Islet precursor cell (in vitro differentiated cells): ENCODE results near the gene ANKH.

Source experiments
- DNase-seq: peaks from one replicate; pipeline ENCODE4 v3.0.0-alpha.2; 2018

ANKH gene

DNA sequence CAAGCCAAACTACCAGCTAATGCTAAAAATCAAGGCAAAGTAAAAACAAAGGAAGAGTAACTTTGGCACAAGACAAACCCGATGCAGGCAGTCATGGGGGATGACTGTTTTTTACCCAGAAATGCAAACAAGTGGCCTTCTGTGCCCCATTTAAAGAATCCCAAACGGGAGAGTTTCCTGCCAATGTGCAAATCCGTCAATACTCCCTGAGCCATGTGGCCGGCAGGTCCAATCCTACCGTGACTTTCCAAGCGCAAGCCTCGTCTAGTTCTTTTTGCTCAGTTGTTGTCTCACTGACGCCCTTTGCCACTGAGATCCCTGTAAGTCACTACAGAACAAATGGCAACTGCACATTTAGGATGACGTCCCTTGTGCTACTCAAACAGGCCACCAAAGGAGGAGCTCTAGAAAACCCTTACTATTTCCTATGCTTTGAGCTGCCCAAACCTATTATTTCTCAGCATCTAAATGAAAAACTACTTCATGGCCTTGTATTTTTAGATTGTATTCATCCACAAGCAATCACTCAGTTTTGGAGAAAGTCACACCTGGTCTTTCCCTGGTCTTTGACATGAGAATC lies 163.7 kb downstream of the ANKH start:
- DNase-seq = no peak

GRCh38 chr5:14706615-14707021 lies 165.0 kb downstream of the ANKH start:
- no peak for DNase-seq

GRCh38 chr5:14705556-14705955 lies 166.0 kb downstream of the ANKH start:
- DNase-seq = no peak

GRCh38 chr5:14702238-14702839 lies 169.2 kb downstream of the ANKH start:
- DNase-seq = no peak

GRCh38 chr5:14701556-14701955 lies 170.0 kb downstream of the ANKH start:
- DNase-seq = no peak

DNA sequence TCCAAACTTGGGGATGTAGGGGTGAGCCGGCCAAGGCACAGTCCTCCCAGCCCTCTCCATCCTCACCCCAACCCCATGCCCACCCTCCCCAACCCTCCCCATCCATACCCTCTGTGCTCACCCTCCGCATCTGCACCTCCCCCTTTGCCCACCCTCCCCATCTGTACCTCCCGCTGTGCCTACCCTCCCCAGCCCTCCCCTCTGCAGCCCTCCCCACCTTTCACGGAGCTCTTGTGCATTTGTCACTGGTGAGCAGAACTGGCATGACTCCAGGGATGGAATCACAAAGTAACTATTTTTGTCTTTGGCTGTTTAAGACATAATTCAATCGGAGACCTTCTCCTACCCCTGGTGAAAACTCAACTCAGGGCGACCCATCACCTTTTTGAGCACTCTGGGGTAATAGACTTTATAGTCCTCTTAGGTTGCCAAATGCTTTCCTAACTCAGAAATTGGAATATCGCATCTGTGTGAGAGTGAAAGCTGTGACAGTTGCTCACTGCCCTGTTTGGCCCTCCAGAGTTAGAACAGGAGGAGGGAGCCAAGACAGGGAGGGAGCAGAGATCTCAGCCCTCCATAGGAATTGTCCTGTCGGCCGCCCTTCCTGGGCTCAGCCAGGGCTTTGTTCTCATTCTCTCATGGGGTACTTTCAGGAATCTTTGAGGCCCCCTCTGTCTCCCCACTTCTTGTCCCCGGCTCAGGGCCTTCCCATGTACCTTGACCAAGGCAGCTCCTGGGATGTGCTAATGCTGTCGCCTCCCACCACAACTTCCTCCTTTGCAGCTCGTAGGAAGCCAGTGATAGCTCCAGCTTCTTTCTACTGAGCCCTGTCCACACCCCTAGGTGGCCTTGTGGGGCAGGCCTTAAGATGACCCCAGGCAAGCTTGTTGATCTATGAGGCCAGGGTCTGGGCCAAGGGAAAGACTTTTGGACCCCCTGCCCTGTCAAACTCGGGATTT lies 170.8 kb downstream of the ANKH start:
- no peak for DNase-seq

DNA sequence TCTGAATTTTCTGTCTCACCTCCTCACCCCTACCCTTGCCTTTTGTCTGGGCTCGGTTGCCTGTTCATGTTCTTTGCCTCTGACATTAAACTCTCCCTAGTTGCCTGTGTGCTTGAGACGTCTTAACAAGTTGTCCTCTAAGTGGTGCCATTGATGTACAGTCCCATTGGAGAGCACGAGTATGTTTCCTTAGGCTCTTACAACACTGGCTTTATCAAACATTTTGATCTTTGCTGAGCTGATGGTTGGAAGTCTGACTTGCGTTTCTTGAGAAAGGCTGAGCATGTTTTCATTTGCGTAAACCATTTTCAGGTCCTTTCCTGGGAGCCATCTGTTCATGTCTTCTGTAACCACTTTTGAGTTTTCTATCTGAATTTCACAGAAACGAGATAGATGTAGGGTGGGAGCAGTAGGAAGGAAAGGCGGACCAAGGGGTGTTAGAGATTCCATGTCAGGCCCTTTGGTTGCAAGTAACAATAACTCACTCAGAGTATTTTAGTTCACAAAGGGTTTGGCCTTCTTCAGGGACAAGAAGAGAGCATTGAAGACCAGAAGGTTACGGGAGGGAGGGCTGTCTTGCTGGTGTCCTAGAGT lies 171.7 kb downstream of the ANKH start:
- DNase-seq = no peak

- no peak for DNase-seq
Observed at GRCh38 chr5:14699159-14699558, 172.4 kb downstream of the ANKH start.

GRCh38 chr5:14698495-14698894 lies 173.1 kb downstream of the ANKH start:
- no peak for DNase-seq

DNA sequence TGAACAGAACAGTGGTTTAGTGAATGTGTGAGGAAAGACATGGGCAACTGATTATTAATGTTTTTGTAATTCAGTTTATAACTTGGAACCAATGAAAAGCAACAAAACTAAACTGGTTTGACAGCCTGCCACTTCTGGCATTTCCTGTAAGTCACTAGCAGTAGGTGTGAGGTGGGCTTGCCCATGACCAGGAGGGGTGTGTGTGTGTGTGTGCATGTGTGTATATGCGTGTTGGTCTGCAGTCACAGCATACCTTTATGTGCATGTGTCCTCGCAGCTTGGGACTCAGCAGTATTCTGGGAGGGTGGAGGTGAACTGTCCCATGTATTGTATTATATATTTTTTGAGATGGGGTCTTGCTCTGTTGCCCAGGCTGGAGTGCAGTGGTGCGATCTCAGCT lies 174.7 kb downstream of the ANKH start:
- no peak for DNase-seq

DNA sequence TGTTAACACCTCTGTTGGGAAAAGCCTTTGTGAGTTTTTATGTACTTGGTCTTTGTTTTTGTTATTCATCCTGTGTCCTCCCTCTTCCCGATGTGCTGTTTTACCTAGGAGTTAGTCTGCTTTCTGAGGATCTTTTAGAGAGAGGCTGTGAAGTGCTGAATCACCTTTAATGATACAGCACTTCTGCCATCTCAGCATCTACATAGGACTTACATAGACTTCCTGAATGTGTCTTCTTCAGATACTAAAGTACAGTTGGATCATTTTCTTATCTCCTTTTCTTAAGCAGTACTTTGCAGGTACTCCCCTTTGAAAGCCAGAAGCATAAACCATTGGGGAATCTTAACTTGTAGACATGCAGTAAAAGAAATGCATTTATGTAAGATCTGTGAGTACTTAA lies 175.5 kb downstream of the ANKH start:
- no peak for DNase-seq

DNA sequence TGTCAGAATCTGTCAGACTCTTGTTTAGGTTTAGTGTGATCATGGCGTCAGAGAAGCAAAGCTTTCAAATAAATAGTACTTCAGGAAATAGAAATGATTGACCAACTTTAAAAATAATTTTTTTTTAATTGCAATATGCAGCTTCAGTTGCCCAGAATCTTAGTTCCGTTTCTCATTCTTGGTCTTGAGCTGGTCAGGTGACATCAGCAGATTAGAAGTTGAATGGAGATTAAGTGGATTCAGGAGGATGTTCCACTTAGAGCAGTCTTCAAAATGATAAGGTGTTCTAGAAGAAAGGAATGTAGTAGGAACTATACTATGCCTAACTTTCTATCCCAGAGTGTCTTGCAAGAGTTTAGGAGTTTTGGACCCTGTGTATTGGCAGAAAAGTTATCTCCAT lies 176.4 kb downstream of the ANKH start:
- no peak for DNase-seq

DNA sequence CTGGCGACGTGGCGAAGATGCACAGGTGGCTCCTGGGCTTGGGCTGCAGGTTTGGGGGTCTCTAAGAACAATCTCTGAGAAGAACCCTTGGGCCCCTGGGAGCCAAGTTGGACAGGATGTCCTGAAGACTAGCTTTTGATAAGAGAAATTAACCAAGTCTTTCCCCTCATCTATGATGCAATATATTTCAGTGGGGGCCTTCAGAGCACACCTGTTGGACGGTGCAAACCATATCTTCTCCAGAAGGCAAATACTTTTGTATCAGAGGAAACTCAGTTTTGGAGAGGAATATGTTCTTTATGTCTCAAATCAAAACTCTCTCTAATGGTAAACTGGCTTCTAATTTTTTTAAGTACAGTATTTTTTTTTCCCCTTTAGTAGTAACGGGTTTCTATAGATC lies 178.5 kb downstream of the ANKH start:
- no peak for DNase-seq

- DNase-seq = no peak
Observed at GRCh38 chr5:14687023-14687665, 184.4 kb downstream of the ANKH start.

DNA sequence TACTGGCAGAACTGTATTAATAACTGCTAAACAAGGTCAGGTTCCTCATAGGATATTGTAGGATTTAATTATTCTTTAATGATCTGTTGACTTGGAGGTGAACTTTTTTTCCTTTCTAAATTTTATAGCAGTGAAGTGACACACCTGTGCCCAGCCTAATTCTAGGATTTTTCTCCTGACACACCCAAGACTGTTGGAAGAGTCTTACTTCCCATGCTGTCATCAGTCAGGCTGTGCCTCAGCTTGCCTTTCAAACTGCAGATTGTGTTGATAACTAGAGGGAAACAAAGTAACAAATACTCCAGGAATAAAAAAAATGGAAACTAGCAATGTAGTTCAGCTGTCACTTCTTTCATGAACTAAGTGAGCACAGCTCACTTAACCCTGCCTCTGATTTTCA lies 185.1 kb downstream of the ANKH start:
- no peak for DNase-seq

- no peak for DNase-seq
Observed at GRCh38 chr5:14685757-14686156, 185.8 kb downstream of the ANKH start.

DNA sequence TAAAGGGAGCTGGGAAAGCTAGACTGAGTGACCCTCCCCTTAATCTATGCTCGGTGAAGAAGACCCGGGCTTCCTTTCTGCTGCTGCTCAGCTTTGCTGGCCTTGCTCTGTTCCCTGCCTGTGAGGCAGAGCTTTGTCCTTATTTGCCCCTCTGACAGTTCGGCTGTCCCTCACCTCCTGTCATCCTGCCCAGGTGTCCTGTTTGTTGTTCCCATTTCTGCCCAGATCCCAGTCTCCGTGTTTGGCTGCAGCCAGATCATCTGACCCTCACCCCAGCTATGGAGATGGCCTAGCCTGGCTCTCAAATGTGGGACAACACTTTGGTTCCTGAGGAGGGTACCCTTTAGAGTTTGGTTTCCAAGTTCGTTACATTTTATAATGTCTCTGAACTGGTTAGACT lies 186.8 kb downstream of the ANKH start:
- no peak for DNase-seq

- no peak for DNase-seq
Observed at GRCh38 chr5:14683906-14684455, 187.6 kb downstream of the ANKH start.

- no peak for DNase-seq
Observed at GRCh38 chr5:14681236-14681752, 190.3 kb downstream of the ANKH start.

DNA sequence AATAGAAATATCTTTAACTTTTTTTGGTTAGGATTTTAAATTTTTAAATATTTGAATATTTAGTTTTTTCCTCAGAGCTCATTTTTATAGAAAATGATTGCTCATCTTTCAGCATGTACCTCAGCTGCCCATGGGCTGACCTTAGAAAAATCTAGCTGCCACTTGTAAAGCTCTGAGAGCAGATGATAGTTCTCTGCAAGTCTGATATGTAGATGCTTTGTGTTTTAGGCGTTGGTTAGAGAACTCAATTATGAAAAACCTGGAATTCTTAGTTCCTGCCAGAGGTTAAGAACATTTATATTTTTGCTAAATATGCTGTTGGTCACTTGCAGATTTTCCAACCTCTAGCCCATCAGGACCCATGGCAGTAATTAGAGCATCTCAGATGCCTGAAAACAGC lies 192.0 kb downstream of the ANKH start:
- DNase-seq = no peak

GRCh38 chr5:14678773-14679334 lies 192.7 kb downstream of the ANKH start:
- DNase-seq = no peak

GRCh38 chr5:14676320-14676719 lies 195.3 kb downstream of the ANKH start:
- DNase-seq = no peak
